CD4-positive, alpha-beta T cell treated with Interleukin-4 for 4 hours (primary cell): ENCODE data around the gene HHEX.
"Not testable (repeated sequence)": the region's sequence is repeated elsewhere in the genome, so short reads cannot be mapped to it uniquely, and the experiment has no call there.

ENCODE experiments used
- DNase-seq: peaks from one replicate; pipeline ENCODE4 v3.0.0-alpha.2; 2020

The HHEX gene

DNA sequence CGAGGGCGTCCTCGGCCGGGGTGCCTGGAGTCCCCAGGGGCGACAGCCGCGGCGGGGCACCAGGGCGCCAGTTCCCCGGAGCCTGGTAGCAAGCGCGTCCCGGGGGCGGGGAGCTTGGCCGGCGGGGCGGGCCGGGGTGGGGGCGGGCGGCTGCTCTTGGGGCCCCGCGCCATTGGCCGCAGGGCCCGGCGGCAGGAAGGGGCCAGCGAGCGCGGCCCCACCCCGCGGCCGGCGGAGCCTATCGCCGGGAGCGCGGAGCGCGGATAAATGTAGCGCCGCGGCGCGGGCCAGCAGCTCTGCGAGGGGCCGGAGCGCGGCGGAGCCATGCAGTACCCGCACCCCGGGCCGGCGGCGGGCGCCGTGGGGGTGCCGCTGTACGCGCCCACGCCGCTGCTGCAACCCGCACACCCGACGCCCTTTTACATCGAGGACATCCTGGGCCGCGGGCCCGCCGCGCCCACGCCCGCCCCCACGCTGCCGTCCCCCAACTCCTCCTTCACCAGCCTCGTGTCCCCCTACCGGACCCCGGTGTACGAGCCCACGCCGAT lies at the start of gene HHEX:
TSS of gene HHEX (plus strand) at position 293 of the 548 bp plus-strand sequence. CDS start at position 325, 32 bp downstream.
- DNase-seq: no peak

DNA sequence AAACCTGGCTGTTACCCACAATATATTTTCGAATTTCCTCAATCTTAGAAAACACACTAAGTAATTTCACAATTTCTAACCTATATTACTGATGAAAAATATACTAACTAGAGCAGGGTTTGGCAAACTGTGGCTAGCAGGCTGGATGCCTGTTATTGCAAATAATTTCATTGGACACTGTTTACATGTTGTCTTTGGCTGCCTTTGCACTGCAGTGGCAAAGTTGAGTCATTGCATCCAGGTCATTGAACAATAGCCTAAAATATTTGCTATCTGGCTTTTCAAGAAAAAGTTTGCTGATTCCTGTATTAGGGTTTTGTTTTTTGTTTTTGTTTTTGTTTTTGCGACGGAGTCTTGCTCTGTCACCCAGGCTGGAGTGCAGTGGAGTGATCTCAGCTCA lies 49.6 kb upstream of the HHEX start:
- no peak for DNase-seq

DNA sequence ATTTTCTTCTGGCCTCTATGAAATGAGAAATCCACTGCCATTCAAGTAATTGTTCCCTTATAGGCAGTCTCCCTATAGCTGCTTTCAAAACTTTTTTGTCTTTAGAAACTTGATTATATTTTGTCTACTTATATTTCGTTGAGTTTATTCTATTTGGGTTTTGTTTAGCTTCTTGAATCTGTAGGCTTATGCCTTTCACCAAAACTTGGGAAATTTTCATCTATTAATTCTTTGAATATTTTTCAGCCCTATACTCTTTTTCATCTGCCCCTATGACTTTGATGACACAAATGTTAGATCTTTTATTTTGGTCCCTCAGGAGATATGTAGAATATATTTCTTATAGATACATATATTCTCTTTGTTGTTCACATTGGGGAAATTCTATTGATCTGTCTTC lies 48.3 kb upstream of the HHEX start:
- DNase-seq: no peak

DNA sequence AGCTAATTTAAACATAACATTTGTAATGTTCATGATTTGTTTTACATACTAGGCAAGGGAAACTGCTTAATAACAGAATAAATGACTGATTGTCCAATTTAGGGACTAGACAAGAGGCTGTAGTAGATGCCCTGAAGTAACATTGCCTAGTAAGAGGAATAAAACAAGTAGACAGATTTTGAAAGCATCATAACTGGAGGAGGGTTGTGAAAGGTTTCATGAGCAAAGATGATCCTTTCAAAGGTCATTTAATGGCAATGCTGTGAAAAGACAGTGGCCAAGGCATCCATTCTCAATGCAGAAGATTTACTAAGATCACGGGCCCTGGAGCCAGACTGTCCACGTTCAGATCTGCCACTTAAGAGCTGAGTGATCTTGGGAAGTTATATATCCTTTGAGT lies 44.8 kb upstream of the HHEX start:
- no peak for DNase-seq

DNA sequence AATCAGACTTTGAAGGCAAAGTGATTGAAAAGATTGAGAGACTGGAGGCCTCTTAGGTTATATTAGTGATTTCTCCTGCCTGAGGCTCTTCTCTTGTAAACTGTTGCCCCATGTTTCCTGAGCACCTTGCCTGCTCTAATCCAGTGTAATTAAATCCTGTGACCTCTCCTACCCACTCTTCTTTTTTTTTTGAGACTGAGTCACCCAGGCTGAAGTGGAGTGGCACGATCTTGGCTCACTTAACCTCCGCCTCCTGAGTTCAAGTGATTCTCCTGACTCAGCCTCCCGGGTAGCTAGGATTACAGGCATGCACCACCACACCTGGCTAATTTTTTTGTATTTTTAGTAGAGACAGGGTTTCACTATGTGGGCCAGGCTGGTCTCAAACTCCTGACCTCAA lies 38.9 kb upstream of the HHEX start:
- DNase-seq: not testable (repeated sequence)

DNA sequence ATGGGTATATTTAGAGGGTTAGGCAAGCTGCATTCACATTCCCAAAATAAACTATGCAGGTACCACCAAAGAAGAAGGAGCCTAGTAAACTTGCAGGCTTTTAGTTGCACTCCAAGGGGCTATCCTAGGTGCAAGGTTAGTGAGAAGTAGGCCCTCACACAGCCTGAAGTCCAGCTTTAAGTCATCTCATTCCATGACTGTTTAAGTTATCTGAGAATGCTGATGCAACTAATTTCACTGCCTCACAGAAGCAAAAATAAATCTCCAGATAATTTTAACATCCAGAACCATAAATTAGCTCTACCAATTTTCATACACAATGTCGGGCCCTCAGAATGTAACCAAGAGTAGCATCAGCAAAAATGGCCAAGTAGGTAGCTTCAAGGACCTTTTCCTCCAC lies 34.3 kb upstream of the HHEX start:
- no peak for DNase-seq

DNA sequence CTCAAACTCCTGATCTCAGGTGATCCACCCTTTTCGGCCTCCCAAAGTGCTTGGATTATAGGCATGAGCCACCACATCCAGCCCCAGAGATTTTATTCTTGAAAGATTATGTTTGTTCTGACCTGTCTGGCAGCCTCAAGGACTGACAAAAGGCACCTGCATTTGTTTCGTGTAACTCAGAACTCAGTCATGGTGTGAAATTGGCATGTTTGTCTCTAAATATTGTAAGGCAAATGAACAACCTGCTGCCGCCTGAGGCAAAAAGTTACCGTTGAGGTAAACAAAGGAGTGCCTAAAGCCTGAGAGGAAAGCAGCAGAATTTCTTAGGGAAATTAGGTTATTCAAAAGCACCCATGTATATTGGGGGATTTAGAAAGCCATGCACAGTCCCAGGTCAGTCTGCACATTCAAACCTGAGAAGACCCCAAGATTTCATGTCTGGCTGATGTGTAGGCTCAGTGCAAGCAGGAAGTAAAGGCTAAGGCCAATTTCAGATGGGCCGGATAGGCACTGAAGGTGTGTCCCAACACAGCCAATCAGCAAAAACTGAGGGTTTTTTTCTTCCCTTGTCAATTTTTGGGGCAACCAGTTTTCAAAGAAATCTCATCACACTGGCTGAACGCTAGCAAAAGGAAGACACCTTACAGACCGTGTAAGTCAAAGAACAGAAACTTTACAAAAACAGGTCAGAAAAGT lies 33.3 kb upstream of the HHEX start:
- DNase-seq: no peak

DNA sequence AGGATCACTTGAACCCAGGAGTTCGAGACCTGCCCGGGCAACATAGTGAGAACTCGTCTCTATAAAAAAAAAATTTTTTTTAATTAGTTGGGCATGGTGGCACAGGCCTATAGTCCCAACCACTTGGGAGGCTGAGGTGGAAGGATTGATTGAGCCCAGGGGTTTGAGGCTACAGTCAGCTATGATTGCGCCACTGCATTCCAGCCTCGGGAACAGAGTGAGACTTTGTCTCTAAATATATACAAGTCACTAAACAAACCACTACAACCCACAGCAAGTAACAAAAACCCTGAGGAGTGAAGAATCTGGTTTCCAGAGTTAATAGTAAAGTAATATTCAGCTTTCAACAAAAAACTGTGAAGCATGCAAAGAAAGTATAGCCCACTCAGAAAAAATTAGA lies 32.7 kb upstream of the HHEX start:
- DNase-seq: no peak

DNA sequence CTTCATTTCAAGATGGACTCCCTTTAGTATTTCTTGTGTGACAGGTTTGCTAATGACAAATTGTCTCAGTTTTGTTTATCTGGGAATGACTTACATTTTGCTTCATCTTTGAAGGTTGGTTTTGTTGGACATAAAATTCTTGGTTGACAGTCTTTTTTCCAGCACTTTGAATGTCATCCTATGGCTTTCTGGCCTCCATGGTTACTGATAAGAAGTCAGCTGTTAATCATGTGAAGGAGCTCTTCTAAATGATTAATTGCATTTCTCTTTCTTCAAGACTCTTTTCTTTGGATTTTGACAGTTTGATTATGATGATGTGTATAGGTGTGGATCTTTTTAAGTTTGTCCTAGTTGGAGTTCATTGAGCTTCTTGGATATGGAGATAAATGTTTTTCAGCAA lies 26.9 kb upstream of the HHEX start:
- no peak for DNase-seq

DNA sequence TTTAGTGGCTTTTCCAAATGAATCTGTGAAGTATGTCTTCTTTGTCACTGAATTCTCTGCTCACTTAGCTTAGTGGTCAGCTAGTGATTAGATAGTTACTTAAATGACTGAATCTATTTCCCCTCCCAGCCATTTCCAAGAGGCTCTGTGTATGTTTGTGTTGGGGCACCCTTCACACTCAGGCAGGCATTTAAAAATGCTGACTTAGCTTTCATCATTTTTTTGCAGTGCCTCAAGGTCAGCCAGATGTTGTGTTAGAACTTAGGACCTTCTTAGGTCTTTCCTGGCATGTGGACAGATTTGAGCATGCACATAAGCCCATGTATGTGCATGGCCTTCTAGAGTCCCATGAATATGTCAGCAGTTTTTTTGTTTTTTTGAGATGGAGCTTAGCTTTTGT lies 25.4 kb upstream of the HHEX start:
- DNase-seq: no peak

DNA sequence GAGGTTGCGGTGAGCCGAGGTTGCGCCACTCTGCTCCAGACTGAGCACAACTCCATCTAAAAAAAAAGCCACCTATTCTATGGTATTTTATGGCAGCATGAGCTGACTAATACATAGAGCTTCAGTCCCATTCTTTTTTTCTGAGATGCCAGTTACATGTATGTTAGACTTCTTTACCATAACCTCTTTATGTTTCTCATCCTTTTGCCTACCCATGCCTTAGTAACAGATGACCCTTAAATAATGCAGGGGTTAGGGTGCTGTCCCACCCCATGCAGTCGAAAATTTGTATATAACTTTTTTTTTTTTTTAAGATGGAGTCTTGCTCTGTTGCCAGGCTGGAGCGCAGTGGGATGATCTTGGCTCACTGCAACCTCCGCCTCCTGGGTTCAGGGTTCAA lies 22.7 kb upstream of the HHEX start:
- DNase-seq: no peak

DNA sequence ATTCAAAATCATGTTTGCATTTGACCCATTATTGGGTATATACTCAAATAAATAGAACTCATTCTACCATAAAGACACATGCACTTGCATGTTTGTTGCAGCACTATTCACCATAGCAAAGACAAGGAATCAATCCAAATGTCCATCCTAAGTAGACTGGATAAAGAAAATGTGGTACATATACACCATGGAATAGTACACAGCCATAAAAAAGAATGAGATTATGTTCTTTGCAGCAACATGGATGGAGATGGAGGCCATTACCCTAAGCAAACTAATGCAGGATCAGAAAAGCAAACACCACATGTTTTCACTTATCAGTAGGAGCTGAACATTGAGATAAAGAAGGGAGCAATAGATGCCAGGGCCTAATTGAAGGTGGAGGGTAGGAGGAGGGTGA lies 12.0 kb upstream of the HHEX start:
- no peak for DNase-seq

DNA sequence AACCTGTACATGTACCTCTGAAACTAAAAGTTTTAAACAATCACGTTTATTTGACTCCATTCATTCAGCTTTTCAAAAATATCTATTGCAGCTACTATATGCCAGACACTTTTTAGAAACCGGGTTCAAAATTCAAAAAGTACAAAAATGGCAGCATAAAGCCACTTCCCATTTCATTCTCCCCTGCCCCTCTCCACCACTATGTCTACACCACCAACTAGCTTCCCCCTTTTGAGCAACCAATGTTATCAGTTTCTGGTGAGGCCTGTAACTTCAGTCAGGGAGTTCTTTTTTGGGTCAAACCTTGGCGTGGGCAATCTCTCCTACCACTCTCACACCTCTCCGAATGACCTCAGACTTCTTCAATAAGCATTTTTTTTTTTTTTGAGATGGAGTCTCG lies 11.5 kb upstream of the HHEX start:
- no peak for DNase-seq

DNA sequence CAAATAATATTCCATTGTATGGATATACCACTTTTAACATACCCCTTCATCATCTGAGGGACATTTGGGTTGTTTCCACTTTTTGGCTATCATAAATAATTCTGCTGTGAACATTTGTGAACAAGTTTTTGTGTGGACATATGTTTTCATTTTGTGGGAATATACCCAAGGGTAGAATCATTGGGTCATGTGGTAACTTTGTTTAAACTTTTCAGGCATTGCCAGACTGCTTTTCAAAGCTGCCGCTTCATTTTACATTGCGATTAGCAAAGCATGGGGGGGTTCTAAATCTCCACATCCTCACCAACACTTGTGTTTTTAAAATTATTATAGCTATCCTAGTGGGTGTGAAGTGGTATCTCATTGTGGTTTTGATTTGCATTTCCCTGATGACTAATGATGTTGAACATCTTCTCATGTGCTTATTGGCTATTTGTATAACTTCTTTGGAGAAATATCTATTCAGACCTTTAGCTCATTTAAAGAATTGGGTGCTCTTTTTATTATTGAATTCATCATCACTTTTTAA lies 8.4 kb upstream of the HHEX start:
- DNase-seq: no peak

DNA sequence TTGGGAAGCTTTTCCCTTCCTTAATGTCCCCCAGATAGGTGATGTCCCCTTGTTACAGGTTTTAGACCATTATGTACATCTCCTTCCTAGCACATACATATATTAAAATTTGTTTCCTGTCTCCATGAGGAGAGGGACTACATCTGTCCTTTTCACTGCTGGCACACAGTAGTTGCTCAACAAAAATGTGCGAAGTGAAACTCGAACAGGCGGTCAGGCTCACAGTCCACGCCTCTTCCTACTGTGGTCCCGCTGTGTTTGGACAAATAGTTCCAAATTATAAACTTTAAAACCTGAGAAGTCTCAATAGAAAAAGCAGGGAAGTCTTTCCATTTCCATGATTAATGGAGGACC lies 1.2 kb upstream of the HHEX start:
- DNase-seq: no peak

DNA sequence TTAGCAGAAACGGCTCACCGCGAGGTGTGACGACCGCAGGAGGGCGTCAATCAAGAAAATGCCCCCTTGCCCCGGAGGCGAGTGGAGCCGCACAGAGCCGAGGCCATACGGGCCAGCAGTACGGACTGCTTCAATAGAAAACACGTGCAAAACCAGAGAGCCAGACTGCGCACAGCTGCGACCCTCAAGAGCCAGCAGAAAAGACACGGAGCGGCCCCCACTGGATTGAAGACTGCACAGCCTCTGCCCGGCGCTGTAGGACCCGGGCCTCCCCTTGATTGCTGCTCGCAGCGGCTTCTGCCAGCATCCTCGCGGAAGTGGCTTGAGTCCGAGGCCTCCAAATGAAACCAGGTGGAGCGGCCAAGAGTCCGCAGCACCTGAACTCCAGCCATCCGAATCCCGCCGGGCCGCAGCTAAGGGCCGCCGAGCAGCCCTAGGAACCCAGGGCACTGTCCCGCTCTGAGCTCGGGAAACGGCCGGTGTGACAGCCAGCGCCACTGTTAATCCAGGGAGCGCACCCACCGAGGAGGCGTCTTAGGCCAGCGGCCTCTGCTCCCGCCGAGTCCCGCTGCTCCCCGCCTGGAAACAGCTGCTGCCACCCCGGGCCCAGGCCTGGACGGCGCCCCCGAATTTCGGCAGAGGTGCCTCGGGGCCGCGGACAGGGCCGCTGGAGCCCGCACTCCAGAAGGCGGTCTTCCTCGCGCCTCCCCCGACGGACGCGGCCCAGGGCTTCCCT lies 660 bp upstream of the HHEX start:
- no peak for DNase-seq

DNA sequence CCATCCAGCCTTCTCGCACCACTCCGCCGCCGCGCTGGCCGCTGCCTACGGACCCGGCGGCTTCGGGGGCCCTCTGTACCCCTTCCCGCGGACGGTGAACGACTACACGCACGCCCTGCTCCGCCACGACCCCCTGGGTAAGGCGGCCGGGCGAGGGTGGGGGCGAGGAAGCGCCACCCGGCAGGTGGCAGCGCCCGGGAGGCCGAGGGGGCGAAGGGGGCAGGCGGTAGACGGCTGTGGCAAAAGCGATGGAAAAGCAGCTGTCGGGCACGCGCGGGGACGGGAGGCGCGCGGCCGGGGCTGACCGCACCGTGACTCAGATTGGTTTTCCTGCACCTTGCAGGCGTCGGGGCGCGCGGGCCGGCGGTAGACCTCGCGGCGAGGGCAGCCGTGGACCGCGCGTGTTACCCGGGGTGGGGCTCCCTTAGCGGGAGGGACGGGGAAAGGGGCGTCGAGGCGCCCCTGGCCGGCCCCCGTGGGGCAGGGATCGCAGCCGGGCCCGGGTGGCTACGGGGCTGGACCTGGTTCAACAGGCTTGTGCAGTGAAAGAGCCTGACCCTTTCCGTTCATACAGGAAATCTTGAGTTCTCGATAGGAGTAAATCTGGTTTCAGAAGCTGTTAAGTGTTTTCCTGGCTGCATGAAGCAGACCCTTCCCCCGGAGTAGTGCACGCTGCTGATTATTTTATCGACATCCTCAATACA lies 608 bp downstream of the HHEX start:
- peak; percentile 51 for DNase-seq

DNA sequence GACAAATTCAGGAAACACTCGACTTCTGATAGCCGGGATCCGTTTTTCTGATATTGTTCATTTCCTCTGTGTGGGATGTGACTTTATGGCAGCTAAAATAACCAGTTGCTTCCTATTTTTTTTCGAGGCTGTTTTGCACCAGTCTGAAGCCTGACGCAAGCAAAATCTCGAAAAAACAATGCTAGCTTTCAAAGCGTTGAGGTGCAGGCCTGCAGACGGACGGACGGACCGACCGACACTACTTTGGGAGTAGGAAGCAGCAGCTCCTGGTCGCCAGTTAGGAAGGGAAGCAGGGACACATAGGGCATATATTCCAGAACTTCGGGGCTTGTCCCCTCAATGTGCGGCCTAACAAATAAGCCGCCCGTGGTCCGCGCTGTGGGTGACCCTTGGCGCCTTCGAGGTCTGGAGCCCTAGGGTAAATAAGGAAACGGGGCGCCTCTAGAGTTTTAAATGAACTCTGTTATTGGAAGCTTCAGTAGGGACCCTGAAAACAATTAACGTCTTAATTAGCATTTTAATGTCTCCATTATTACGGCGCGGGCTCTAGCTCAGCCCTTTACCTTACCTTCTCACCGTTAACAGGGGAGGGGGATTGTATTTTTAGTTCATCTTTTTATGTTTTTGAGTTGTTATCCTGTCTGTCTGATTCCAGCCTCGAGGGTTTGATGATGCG lies 1.3 kb downstream of the HHEX start:
- DNase-seq: no peak

DNA sequence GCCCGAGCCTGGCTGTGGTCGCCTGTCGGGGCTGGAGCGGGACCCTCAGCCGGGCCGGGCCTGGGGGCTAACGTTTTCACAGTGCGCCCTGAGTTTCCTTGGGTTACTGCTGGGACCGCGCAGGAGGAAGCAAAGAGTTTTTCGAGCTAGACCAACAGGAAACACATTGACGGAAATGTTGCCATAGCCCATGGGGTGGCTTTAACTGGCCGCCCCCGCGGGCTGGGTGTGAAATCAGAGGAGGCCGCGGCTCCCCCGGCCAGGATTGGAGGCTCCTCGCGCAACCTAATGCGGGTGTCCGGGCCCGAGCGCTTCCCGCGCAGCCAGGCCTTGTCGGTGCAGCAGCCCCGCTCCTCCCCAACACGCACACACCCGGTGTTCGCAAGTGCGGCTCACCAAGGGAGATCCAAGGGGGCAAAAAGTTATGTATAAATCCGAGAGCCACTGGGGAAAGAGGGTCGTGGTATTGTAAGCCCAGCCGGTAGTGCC lies 1.9 kb downstream of the HHEX start:
- DNase-seq: no peak

DNA sequence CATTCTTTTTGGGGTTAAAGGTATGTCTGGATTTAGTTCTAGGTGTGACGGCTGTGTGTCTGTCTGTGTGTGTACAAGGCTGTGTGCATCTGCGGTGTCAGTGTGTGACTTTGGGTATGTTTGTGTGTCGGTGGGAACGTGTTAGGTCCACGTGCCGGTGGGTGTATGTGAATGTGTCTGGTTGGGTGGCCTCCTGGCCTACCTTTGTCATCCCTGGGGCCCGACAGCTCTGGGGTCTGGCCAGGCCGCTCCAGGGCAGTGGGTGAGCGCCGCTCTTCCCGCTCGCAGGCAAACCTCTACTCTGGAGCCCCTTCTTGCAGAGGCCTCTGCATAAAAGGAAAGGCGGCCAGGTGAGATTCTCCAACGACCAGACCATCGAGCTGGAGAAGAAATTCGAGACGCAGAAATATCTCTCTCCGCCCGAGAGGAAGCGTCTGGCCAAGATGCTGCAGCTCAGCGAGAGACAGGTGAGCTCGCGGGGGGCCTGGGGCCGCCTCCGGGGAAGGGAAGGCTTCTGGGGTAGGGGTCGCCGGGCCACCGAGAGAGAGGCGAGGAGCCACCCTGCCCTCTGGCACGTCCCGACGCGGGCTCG lies 2.4 kb downstream of the HHEX start:
- no peak for DNase-seq

DNA sequence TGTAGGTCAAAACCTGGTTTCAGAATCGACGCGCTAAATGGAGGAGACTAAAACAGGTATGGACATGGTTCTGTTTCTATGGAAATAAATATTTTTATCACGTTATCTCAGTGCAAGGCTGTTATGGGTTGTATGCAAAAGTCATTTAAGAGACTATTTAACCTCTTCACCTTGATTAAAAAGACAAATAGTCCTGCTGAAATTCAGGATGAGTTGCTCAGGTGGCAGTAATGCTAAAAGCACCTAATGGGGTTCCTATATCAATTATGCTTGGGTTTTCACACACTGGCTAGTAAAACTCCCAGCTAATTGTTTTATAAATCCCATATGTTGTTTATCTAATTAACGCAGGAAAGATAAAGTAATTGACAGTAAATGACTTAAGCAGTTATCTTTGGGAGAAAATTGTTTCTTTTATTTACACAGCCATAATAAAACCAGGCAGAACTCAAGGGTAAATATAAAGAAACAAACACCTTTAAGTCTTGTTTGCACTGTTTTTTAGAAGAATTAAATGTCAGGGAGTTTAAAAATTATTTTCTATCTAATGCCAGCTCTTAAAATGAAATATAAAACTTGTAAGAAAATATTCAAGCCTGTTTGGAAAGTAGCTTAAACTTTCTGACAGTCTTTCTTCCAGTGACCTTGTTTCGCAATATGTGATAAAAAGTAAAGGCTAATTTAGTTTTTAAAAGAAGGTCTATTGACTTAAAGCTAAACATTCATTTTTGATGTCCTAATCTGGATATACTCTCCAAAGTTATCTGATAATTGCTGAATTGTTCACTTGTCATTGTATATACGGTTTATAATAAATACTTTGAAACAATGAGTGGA lies 3.2 kb downstream of the HHEX start:
- DNase-seq: no peak

DNA sequence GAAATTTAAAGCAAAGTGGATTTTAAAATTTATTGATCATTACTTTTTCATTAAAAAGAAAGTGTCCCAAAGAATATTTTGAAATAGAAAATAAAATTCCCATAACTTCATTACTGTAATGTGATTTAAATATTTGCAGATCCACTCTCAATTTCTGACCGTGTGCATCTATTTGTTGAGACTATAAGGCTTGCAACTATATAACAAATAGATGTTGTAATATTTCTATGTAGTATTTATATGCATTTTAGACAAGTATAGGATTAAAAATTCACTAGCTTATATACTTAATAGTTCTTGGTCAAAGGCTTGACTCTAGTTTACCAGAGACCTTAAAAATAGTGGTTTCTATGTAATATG lies 3.8 kb downstream of the HHEX start:
- DNase-seq: no peak
